Vagina (tissue), 2 donors: ENCODE data around the gene MILR1.

Experiments
- POLR2AphosphoS5 ChIP-seq, 2 donors: sonication (generic); formaldehyde crosslinking; IDR thresholded peaks; one replicate each; pipeline ENCODE4 v1.9.0; 2017; ENCODE audit warnings: antibody characterized with exemption in 2 of 2, mild to moderate bottlenecking in 2 of 2, low read depth in 1 of 2; ENCODE audit not compliant: insufficient read depth in 1 of 2
- TF ChIP-seq, protein P1 (sequence below), 3 experiments: fragments of 450-650 bp in 2 of 3; fragments of 200-600 bp in 1 of 3; sonication (generic) in 1 of 3; IDR thresholded peaks; one replicate each; pipeline ENCODE4 v1.5.1; 2017 to 2019; ENCODE audit warnings: antibody characterized with exemption in 3 of 3, mild to moderate bottlenecking in 2 of 3, moderate library complexity in 2 of 3

DNA sequence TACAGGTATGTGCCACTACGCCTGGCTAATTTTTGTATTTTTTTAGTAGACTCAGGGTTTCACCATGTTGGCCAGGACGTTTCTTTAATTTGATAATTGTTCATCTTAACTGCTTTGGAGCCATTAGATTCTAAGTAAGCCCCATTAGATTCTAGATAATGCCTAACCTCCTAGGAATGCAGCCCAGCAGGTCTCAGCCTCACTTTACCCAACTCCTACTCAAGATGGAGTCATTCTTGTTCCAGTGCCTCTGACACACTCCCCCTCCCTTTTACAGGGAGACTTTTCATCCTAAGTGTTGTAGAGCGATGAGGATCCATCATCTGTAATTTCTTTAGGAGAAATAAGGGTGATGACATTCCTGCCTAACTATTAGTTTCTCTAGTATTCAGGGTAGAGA, 23.7 kb upstream of the MILR1 start:
- TF ChIP-seq, protein P1, sequence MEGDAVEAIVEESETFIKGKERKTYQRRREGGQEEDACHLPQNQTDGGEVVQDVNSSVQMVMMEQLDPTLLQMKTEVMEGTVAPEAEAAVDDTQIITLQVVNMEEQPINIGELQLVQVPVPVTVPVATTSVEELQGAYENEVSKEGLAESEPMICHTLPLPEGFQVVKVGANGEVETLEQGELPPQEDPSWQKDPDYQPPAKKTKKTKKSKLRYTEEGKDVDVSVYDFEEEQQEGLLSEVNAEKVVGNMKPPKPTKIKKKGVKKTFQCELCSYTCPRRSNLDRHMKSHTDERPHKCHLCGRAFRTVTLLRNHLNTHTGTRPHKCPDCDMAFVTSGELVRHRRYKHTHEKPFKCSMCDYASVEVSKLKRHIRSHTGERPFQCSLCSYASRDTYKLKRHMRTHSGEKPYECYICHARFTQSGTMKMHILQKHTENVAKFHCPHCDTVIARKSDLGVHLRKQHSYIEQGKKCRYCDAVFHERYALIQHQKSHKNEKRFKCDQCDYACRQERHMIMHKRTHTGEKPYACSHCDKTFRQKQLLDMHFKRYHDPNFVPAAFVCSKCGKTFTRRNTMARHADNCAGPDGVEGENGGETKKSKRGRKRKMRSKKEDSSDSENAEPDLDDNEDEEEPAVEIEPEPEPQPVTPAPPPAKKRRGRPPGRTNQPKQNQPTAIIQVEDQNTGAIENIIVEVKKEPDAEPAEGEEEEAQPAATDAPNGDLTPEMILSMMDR (IDR thresholded peaks at IDR 0.05): no peak
- no peak for TF ChIP-seq POLR2AphosphoS5 (IDR thresholded peaks at IDR 0.05; ENCODE audit: insufficient read depth in 1 of 2, low read depth in 1 of 2)
